Measurements from ENCODE around the gene SEC14L1.
"Not testable (repeated sequence)": the region's sequence is repeated elsewhere in the genome, so short reads cannot be mapped to it uniquely, and the experiment has no call there.

Gene SEC14L1

GRCh38 chr17:77140878-77141767 is at the start of gene SEC14L1:
Gene SEC14L1 (plus strand): TSS chr17:77140969. CDS start chr17:77143597, 2,628 bp downstream.
- peak; percentile 32 for DNase-seq

DNA sequence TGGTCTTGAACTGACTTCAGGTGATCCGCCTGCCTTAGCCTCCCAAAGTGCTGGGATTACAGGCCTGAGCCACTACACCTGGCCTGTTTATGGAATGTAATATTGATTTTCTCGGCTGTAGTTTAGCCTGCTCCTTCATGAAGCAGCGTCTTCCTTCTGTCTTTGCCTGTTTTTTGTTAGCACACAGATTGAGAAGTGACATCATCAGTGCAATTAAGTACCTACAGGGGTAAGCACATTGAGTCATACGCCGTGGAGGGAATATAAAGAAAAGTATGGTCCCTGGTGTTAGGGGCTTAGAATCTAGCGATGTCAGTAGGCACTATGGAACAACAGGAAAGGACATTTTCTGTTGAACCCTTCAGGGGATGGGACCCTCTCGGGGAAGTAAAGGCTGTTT is 48.7 kb upstream of the SEC14L1 start:
- no peak for DNase-seq

DNA sequence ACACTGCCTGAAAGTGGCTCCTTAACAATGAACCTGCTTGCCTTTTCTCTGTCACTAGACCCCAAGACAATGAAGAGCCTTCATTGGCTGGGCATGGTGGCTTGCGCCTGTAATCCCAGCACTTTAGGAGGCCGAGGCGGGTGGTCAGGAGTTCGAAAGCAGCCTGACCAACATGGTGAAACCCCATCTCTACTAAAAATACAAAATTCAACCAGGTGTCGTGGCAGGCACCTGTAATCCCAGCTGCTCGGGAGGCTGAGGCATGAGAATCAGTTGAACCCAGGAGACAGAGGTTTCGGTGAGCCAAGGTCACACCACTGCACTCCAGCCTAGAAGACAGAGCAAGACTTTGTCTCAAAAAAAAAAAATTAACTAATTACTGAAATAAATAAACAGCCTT is 45.3 kb upstream of the SEC14L1 start:
- no peak for DNase-seq

GRCh38 chr17:77096570-77097214 is 44.1 kb upstream of the SEC14L1 start:
- DNase-seq = no peak

- DNase-seq = no peak
Measured at GRCh38 chr17:77097631-77098180, 43.1 kb upstream of the SEC14L1 start.

DNA sequence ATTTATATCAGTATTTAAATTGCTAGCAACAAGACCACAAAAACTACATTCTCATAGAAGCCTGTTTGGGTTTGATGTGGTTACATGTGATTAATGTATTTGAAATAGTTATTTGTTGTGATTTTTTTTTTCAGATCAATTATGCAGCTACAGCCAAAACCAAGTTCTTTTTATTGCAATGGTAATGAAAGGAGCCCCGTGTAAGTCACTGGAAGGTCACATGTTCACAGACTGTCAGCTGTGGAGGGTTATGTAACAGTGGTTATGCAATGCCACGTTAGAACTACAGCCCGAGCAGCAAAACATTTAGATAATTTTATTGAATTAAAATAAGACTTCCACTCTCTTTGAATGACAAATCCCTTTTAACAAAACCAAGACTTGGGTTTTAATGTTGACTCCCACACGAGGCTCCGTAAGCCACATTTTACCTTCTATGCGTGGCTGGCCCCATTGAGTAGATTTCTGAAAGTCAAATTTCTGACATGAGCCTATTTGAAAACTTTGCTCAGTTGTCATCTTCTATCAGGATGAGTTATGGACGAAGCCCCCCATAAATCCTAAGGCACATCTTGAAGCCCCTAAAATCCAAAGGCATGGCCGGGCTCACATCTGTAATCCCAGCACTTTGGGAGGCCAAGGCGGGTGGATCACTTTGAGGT is 41.8 kb upstream of the SEC14L1 start:
- DNase-seq = no peak

GRCh38 chr17:77099997-77100396 is 40.8 kb upstream of the SEC14L1 start:
- no peak for DNase-seq

DNA sequence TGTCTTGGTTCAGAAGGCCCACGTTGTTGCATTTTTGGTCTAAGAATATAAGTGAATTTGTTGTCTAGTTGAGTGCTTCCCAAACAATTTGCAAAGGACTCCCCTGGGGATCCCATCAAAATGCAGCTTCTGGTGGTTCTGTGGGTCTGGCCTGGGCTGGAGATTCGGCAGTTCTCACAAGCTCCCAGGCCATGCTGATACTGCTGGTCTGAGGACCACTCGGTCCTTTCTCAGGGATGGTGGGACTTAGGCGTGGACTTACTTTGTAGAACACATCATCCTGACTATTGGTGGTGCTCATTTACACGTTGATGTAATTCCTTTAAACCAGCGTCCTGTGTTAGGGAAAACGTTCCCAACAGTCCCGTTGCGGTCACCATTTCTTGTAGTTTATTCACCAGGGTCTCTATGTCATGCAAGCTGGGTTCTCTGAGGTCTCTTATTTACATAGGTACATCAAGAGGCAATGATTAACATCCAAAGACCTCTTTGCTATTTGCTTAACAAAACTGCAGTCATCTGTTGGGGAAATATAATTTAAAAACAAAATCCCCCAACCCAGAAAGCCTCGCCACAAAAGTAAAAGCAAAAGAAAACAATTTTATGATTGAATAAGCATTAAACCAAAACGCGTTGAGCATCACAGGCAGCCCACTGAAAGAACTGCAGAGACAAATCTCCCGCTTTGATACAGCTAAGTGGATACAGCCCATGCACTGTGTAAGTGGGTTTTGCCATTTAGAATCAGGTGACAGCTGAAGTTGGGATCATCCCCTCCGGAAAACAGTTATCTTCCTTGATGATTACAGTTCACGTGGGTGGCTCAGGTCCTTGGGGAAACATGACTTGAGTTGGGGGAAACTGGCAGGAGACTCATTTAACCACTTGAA is 39.0 kb upstream of the SEC14L1 start:
- no peak for DNase-seq

GRCh38 chr17:77102411-77103134 is 38.2 kb upstream of the SEC14L1 start:
- DNase-seq = not testable (repeated sequence)

DNA sequence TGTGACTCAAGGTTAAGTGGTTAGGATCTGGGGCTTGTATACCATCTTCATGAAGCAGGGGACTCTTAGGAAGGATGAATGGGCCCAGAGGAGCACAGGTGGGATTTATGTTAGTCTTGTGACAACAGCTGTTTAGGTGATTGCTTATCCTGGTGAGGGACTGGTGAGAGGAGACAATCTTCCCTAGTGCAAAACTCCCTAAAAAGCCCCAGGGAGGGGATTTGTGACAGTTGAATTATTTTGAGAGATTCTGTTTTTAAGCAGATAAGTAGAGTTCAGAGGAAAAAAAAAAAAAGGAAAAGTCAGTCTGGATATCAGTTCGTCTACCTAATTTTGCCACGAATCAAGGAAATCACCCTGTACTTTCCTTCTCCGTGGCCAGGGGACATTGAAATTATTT is 35.1 kb upstream of the SEC14L1 start:
- no peak for DNase-seq

- no peak for DNase-seq
Measured at GRCh38 chr17:77106874-77107358, 33.9 kb upstream of the SEC14L1 start.

DNA sequence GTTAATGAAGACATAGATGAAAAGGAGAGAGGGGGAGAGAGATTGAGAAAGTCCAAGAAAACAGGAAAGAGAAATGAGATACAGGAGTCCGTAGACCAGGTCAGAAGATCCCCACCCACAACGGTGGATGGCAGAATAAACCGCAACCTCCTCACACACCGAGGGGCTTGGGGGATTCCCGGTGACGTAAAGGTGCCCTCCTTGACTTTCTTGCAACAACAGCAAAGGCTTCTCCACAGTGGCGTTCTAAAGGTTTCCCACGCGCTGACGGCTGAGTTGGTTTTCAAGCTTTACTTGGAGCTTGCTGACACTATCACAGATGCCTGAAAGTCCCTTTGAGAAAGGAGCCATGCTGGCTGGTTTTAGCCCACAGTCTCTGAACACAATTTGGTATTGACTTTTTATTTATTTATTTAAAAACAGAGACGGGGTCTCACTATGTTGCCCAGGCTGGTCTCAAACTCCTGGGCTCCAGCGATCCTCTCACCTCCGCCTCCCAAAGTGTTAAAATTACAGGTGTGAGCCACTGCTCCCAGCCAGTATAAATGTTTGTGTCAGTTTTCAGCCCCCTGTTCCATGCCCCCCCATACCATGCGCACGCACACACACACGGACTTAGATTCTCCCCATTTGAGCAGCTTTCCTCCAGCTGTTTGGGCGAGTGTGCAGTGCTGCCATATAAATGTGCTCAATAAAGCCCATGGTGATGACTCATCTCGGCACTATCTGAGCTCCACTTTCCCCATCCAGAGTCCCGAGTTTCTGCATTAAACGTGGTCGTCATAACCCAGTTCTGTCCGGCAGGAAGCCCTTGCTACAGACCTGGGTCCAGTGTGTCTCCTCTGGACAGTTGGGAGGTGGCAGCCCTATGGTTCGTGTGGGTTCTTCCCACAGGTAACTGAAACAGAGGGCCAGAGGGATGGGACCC is 33.0 kb upstream of the SEC14L1 start:
- DNase-seq = peak; percentile 42

GRCh38 chr17:77109159-77109759 is 31.5 kb upstream of the SEC14L1 start:
- no peak for DNase-seq

GRCh38 chr17:77109764-77110359 is 30.9 kb upstream of the SEC14L1 start:
- no peak for DNase-seq

DNA sequence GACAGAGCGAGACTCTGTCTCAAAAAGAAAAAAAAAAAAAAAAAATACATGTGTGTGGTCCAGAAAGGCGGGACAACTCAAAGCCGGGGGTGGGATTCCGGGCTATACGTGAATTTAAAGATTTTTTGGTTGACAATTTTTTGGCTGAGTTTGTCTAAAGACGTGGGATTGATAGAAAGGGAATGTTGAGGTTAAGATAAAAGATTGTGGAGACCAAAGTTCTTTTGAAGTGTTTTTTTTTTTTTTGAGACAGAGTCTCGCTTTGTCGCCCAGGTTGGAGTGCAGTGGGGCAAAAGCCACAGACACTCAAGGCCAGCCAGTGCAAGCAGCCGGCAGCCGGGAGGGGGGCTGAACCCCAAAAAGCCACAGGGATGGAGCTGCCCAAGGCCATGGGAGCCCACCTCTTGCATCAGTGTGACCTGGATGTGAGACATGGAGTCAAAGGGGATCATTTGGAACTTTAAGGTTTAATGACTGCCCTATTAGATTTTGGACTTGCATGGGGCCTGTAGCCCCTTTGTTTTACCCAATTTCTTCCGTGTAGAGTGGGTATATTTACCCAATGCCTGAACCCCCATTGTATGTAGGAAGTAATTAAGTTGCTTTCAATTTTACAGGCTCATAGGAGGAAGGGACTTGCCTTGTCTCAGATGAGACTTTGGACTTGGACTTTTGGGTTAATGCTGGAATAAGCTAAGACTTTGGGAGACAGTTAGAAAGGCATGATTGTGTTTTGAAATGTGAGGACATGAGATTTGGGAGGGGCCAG is 29.4 kb upstream of the SEC14L1 start:
- not testable (repeated sequence) for DNase-seq

DNA sequence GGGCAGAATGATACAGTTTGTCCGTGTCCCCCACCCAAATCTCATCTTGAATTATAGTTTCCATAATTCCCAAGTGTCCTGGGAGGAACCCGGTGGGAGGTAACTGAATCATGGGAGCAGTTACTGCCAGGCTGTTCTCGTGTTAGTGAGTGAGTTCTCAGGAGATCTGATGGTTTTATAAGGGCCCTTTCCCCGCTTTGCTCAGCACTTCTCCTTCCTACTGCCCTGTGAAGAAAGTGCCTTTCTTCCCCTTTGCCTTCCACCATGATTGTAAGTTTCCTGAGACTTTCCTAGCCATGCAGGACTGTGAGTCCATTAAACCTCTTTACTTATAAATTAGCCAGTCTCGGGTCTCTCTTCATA is 28.9 kb upstream of the SEC14L1 start:
- DNase-seq = no peak

DNA sequence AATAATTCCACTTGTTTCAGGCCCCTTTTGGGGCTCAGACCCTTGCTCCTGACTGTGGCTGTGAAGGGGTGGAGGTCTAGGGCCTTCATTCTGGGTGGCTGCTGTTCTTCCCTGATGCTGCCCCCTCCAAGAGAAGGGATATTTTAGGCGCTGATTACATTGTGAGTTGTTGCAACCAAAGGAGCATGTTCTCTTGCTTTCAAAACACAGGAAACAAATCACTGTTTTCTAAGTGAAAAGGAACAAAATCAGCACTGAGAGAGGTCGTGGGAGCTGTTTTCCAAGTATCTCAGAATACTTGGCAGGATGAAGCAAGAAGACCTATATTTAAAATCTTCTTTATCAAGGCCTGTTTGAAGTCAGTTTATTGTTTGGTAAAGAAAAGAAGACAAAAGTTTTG is 25.3 kb upstream of the SEC14L1 start:
- no peak for DNase-seq

GRCh38 chr17:77115947-77116346 is 24.8 kb upstream of the SEC14L1 start:
- no peak for DNase-seq

GRCh38 chr17:77116371-77116860 is 24.4 kb upstream of the SEC14L1 start:
- DNase-seq = no peak

All from stimulated activated CD4-positive, alpha-beta T cell treated with anti-CD3 and anti-CD28 coated beads, Interleukin-1b, Interleukin-23, amount 100 ng/mL, for 48 hours (primary cell).